K562 (cell line): ENCODE data around the gene ACADVL.

Experiments
- CTCF ChIP-seq, 3 experiments: IDR thresholded peaks in 2 of 3; conservative IDR thresholded peaks in 1 of 3; 2 replicates each; pipeline ENCODE4 v1.5.1; 2011 to 2012; ENCODE audit warnings: low read length in 3 of 3, mild to moderate bottlenecking in 3 of 3, control low read depth in 2 of 3, improper control_type of control experiment in 1 of 3, inconsistent platforms in 1 of 3, low read depth in 1 of 3, mixed read lengths in 1 of 3, moderate library complexity in 1 of 3; ENCODE audit not compliant: insufficient read depth in 2 of 3
- SMARCB1 ChIP-seq: IDR thresholded peaks from 2 replicates; pipeline ENCODE4 v1.6.1; 2011; ENCODE audit warnings: improper control_type of control experiment, low read depth; ENCODE audit not compliant: insufficient read length
- SP1 ChIP-seq: sonication (generic); formaldehyde crosslinking; IDR thresholded peaks from 2 replicates; pipeline ENCODE4 v1.8.1; 2022; ENCODE audit warnings: mild to moderate bottlenecking, missing genetic modification reagents

GRCh38 chr17:7262192-7262934, 42.6 kb downstream of the ACADVL start, which contains the start of gene CLDN7:
- no peak for TF ChIP-seq SP1 (CRISPR knock-in tag)
- no peak for TF ChIP-seq SMARCB1
- TF ChIP-seq CTCF (IDR thresholded peaks at IDR 0.05 in 2 of 3, conservative IDR thresholded peaks at IDR 0.05 in 1 of 3; ENCODE audit: insufficient read depth in 2 of 3, low read depth in 1 of 3, low read length in 3 of 3) = no peak
